ENCODE measurements around the gene PPP1R14B. TPM values are rescaled to one million over a fixed set of nuclear protein-coding genes. Genes with fewer than 3 reads are reported as not detected.

PPP1R14B gene
- polyA plus RNA-seq, 1 experiment: 283 TPM

DNA sequence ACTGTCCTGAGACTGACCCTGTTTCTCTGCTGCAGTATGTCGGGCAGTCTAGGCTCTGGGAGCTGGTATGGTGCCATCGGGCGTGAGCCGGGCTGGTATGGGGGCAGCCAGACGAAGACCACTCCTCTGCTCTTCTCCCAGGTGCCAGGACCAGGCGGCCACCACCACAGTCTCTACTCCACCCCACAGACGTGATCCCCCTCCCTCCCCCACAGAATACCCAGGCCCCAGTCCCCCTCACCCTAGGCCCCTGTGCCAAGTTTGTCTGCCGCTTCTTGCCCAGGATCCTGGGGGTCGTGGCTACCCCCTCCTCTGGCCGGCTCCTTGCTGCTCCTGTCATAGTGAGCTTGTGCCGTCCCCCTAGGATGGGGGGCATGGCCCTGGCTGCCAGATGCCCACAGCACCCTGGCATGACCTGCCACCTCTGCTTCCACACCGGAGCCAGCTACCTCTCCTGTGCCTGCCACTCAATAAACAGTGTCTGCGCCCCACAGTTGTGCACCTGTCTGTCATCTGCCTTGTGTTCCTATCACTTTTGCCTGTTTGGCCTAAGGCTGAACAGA is 42.3 kb upstream of the PPP1R14B start:
- ChIA-PET POLR2A (no interaction called here), CTCF (interaction anchor here (9.2 kb wide), 1 partner anchor 14 kb away, joined by 88 read pairs; the partner anchor contains the start of gene CATSPERZ)
- DNase-seq (ENCODE audit: low read depth): no peak
- Histone ChIP-seq H3K4me3 (ENCODE audit: low read depth, low read length) (no peak overlapping the region), H3K27me3 (ENCODE audit: control insufficient read depth, insufficient read depth, low read length) (peaks cover 22% of the 10 kb centered on the region), H3K36me3 (ENCODE audit: control insufficient read depth, insufficient read depth, low read length) (no peaks in the 10 kb centered on the region)
- TF ChIP-seq, protein P1, sequence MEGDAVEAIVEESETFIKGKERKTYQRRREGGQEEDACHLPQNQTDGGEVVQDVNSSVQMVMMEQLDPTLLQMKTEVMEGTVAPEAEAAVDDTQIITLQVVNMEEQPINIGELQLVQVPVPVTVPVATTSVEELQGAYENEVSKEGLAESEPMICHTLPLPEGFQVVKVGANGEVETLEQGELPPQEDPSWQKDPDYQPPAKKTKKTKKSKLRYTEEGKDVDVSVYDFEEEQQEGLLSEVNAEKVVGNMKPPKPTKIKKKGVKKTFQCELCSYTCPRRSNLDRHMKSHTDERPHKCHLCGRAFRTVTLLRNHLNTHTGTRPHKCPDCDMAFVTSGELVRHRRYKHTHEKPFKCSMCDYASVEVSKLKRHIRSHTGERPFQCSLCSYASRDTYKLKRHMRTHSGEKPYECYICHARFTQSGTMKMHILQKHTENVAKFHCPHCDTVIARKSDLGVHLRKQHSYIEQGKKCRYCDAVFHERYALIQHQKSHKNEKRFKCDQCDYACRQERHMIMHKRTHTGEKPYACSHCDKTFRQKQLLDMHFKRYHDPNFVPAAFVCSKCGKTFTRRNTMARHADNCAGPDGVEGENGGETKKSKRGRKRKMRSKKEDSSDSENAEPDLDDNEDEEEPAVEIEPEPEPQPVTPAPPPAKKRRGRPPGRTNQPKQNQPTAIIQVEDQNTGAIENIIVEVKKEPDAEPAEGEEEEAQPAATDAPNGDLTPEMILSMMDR (IDR thresholded peaks at IDR 0.05; ENCODE audit: insufficient read depth, low read depth, low read length): no peak

DNA sequence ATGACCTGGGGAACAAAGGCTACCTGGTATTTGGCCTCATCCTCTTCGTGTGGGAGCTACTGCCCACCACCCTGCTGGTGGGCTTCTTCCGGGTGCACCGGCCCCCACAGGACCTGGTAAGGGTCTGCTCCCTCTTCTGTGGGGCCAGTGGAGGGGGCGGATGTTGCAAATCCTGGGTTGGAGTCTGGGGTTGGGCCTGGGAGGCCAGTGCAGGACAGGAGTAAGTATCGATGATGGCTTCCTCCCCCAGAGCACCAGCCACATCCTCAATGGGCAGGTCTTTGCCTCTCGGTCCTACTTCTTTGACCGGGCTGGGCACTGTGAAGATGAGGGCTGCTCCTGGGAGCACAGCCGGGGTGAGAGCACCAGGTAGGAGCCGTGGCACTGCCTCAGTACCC is 41.6 kb upstream of the PPP1R14B start:
- no peak for DNase-seq (ENCODE audit: low read depth)
- Histone ChIP-seq H3K36me3 (ENCODE audit: control insufficient read depth, insufficient read depth, low read length) (no peaks in the 10 kb centered on the region), H3K4me3 (ENCODE audit: low read depth, low read length) (no peak overlapping the region), H3K27me3 (ENCODE audit: control insufficient read depth, insufficient read depth, low read length) (peaks cover 20% of the 10 kb centered on the region)
- TF ChIP-seq, protein P1 (IDR thresholded peaks at IDR 0.05; ENCODE audit: insufficient read depth, low read depth, low read length): no peak
- ChIA-PET POLR2A (no interaction called here), CTCF (interaction anchor here (0.5 to 9.2 kb wide), 3 partner anchors 9 to 36 kb away, joined by 3 to 88 read pairs (median 5); partner anchors contain the start of gene CATSPERZ)

DNA sequence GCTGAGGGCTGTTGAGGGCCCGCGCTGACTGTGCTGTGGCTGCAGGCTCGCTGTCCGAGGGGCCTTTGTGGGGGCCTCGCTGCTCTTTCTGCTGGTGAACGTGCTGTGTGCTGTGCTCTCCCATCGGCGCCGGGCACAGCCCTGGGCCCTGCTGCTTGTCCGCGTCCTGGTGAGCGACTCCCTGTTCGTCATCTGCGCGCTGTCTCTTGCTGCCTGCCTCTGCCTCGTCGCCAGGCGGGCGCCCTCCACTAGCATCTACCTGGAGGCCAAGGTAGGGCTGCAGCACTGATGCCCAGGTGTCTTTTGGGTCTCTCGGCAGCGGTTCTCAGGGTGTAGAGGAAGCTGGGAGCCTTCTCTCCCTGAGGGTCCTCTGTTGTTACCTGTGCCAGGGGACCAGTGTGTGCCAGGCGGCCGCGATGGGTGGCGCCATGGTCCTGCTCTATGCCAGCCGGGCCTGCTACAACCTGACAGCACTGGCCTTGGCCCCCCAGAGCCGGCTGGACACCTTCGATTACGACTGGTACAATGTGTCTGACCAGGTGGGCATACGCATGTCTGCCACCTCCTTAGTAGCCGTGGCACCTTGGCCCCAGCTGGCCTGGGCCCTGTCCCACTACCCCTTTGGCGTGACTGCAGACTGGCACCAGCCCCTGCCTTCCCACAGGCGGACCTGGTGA is 41.1 kb upstream of the PPP1R14B start:
- Histone ChIP-seq H3K36me3 (ENCODE audit: control insufficient read depth, insufficient read depth, low read length) (0 out of 2 replicates have a peak, but pooled peaks cover 1% of the 10 kb centered on the region), H3K27me3 (ENCODE audit: control insufficient read depth, insufficient read depth, low read length) (peaks cover 15% of the 10 kb centered on the region), H3K4me3 (ENCODE audit: low read depth, low read length) (no peak overlapping the region)
- ChIA-PET POLR2A (no interaction called here), CTCF (interaction anchor here (0.5 to 9.2 kb wide), 3 partner anchors 9 to 36 kb away, joined by 3 to 88 read pairs (median 5); partner anchors contain the start of gene CATSPERZ)
- TF ChIP-seq, protein P1 (IDR thresholded peaks at IDR 0.05; ENCODE audit: insufficient read depth, low read depth, low read length): no peak
- DNase-seq (ENCODE audit: low read depth): no peak

DNA sequence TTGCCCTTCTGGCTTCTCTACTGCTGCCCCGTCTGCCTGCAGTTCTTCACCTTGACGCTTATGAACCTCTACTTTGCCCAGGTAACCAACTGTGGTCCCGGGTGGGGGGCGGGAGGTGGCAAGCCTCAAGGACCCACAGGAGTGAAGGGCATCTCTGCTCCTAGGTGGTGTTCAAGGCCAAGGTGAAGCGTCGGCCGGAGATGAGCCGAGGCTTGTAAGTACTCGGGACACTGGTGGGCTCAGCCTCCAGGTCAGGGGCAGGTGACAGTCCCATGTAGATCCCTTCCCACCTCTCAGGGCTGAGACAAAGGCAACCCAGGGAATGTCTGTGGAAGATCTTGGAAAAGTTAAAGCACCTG is 40.0 kb upstream of the PPP1R14B start:
- ChIA-PET POLR2A (no interaction called here), CTCF (interaction anchor here (9.2 kb wide), 1 partner anchor 16 kb away, joined by 88 read pairs; the partner anchor contains the start of gene CATSPERZ)
- Histone ChIP-seq H3K4me3 (ENCODE audit: low read depth, low read length) (no peak overlapping the region), H3K27me3 (ENCODE audit: control insufficient read depth, insufficient read depth, low read length) (peaks cover 10% of the 10 kb centered on the region), H3K36me3 (ENCODE audit: control insufficient read depth, insufficient read depth, low read length) (0 out of 2 replicates have a peak, but pooled peaks cover 1% of the 10 kb centered on the region)
- no peak for DNase-seq (ENCODE audit: low read depth)
- TF ChIP-seq, protein P1 (IDR thresholded peaks at IDR 0.05; ENCODE audit: insufficient read depth, low read depth, low read length): no peak
